ENCODE data around the gene KCNMB2. TPM values are rescaled to one million over a fixed set of nuclear protein-coding genes. Genes with fewer than 3 reads are reported as not detected.

KCNMB2 gene
- polyA plus RNA-seq, 1 of the 3 experiments (the other 2 are of a cell fraction): not detected

DNA sequence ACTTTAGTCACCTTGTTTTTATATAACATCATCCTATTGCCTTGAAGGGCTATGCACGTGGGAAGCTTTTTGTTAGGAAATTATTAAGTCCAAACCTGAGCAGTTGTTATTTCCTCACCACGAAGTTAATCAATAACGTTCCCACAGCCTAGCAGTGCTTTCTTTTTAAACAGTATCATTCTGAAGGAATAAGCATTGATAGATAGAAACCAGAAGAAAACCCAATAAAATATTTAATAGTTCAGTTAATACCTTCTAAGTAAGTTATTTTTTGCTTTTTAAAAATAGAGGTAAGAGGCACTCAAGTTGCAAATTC lies 149.3 kb downstream of the KCNMB2 start:
- 8% methylated on average over 3 of the region's 3 CpGs for WGBS (ENCODE audit: low lambda C conversion rate)
- ChIA-PET CTCF (interaction anchor here (1.1 kb wide), 1 partner anchor 41 kb away, joined by 3 read pairs; no protein-coding TSS in a partner anchor), POLR2A (no interaction called here)

DNA sequence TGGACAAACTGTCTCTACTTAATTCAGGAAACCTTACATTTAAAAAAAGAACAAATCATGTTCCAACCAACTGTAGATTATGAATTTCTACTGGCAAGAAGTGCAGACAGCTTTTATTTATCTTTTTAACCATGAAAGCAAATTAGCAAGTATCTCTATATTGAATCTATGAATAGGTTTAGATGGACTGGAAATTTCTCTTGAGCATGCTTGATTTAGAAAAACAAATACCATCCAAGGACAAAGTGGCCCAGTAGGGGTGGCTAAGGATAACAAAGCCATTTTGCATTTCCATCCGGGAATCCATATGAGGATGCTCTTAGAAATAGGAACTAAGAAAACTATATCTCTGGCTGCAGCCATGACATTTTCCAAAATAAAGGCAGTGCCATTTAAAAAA lies 150.6 kb downstream of the KCNMB2 start:
- Histone ChIP-seq H3K36me3 (replicated peaks in 1 of 2; ENCODE audit: control insufficient read depth in 1 of 2, insufficient read depth in 2 of 2, low read length in 1 of 2) (no peaks in the 10 kb centered on the region), H3K4me2 (no peak overlapping the region), H3K9me3 (no peaks in the 10 kb centered on the region), H3K27ac (ENCODE audit: low read depth in 2 of 2, low read length in 1 of 2) (no peak overlapping the region), H4K20me1 (ENCODE audit: insufficient read depth) (no peaks in the 10 kb centered on the region), H3F3A (replicated peaks; ENCODE audit: insufficient read depth) (no peaks in the 10 kb centered on the region), H3K9me2 (no peaks in the 10 kb centered on the region), H3K79me2 (ENCODE audit: insufficient read depth) (no peaks in the 10 kb centered on the region), H2AFZ (ENCODE audit: low read depth) (no peak overlapping the region), H3K9ac (no peak overlapping the region), H3K4me3 (ENCODE audit: low read depth in 2 of 2, low read length in 1 of 2) (no peak overlapping the region), H3K27me3 (ENCODE audit: insufficient read depth) (no peaks in the 10 kb centered on the region), H3K4me1 (ENCODE audit: control insufficient read depth in 1 of 2, insufficient read depth in 2 of 2, low read depth in 1 of 2, low read length in 1 of 2) (no peaks in the 10 kb centered on the region)
- ChIA-PET POLR2A (no interaction called here), CTCF (no interaction called here)
- TF ChIP-seq CHD2 (IDR thresholded peaks at IDR 0.05; ENCODE audit: low read length, partially characterized antibody): no peak
- TF ChIP-seq, protein P1, sequence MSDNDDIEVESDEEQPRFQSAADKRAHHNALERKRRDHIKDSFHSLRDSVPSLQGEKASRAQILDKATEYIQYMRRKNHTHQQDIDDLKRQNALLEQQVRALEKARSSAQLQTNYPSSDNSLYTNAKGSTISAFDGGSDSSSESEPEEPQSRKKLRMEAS (IDR thresholded peaks at IDR 0.05; ENCODE audit: low read depth): no peak
- TF ChIP-seq MXI1 (IDR thresholded peaks at IDR 0.05; ENCODE audit: low read depth, low read length): no peak
- TF ChIP-seq GABPA (IDR thresholded peaks at IDR 0.05; ENCODE audit: low read depth): no peak
- 38% methylated on average over 1 of the region's 1 CpG for WGBS (ENCODE audit: low lambda C conversion rate)
- DNase-seq: no peak

More for the DNA sequence above, 149.3 kb downstream of the KCNMB2 start:
- Histone ChIP-seq H3K4me2 (no peak overlapping the region), H3K79me2 (ENCODE audit: insufficient read depth) (no peaks in the 10 kb centered on the region), H2AFZ (ENCODE audit: low read depth) (no peak overlapping the region), H3K9me2 (no peaks in the 10 kb centered on the region), H4K20me1 (ENCODE audit: insufficient read depth) (no peaks in the 10 kb centered on the region), H3K27ac (ENCODE audit: low read depth in 2 of 2, low read length in 1 of 2) (no peak overlapping the region), H3K9ac (no peak overlapping the region), H3F3A (replicated peaks; ENCODE audit: insufficient read depth) (no peaks in the 10 kb centered on the region), H3K36me3 (replicated peaks in 1 of 2; ENCODE audit: control insufficient read depth in 1 of 2, insufficient read depth in 2 of 2, low read length in 1 of 2) (no peaks in the 10 kb centered on the region), H3K4me1 (ENCODE audit: control insufficient read depth in 1 of 2, insufficient read depth in 2 of 2, low read depth in 1 of 2, low read length in 1 of 2) (no peaks in the 10 kb centered on the region), H3K4me3 (ENCODE audit: low read depth in 2 of 2, low read length in 1 of 2) (no peak overlapping the region), H3K27me3 (ENCODE audit: insufficient read depth) (no peaks in the 10 kb centered on the region), H3K9me3 (no peaks in the 10 kb centered on the region)
- TF ChIP-seq FOXJ3 (CRISPR knock-in tag; IDR thresholded peaks at IDR 0.05) (no peak), NFIC (IDR thresholded peaks at IDR 0.05; ENCODE audit: borderline replicate concordance) (no peak), TEAD4 (IDR thresholded peaks at IDR 0.05; ENCODE audit: borderline replicate concordance, insufficient read depth) (no peak), YY1 (IDR thresholded peaks at IDR 0.05; ENCODE audit: low read depth) (no peak), RXRA (IDR thresholded peaks at IDR 0.05; ENCODE audit: borderline replicate concordance, low read depth) (no peak), FOXM1 (IDR thresholded peaks at IDR 0.05; ENCODE audit: low read depth) (no peak), JUND (IDR thresholded peaks at IDR 0.05) (no peak), RCOR1 (IDR thresholded peaks at IDR 0.05; ENCODE audit: low read length) (no peak)
- TF ChIP-seq, protein P2, sequence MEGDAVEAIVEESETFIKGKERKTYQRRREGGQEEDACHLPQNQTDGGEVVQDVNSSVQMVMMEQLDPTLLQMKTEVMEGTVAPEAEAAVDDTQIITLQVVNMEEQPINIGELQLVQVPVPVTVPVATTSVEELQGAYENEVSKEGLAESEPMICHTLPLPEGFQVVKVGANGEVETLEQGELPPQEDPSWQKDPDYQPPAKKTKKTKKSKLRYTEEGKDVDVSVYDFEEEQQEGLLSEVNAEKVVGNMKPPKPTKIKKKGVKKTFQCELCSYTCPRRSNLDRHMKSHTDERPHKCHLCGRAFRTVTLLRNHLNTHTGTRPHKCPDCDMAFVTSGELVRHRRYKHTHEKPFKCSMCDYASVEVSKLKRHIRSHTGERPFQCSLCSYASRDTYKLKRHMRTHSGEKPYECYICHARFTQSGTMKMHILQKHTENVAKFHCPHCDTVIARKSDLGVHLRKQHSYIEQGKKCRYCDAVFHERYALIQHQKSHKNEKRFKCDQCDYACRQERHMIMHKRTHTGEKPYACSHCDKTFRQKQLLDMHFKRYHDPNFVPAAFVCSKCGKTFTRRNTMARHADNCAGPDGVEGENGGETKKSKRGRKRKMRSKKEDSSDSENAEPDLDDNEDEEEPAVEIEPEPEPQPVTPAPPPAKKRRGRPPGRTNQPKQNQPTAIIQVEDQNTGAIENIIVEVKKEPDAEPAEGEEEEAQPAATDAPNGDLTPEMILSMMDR (IDR thresholded peaks at IDR 0.05): no peak
- TF ChIP-seq, protein P3, sequence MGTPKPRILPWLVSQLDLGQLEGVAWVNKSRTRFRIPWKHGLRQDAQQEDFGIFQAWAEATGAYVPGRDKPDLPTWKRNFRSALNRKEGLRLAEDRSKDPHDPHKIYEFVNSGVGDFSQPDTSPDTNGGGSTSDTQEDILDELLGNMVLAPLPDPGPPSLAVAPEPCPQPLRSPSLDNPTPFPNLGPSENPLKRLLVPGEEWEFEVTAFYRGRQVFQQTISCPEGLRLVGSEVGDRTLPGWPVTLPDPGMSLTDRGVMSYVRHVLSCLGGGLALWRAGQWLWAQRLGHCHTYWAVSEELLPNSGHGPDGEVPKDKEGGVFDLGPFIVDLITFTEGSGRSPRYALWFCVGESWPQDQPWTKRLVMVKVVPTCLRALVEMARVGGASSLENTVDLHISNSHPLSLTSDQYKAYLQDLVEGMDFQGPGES (IDR thresholded peaks at IDR 0.05; ENCODE audit: low read depth, low read length): no peak
- no peak for DNase-seq

Measured in SK-N-SH (cell line).